Bronchial epithelial cell (primary cell): ENCODE data around the gene PTPN6. TPM values are rescaled to one million over a fixed set of nuclear protein-coding genes. Genes with fewer than 3 reads are reported as not detected.

ENCODE experiments used
- DNase-seq: peaks from one replicate; pipeline ENCODE4 v3.0.0-alpha.2; 2010; ENCODE audit warnings: low read depth
- FAIRE-seq: peaks from 2 replicates; lab custom pipeline; 2011; peaks lifted over from hg19 to GRCh38; lab: Jason Lieb, UNC
- H3K27me3 ChIP-seq: 2 replicates; pipeline ENCODE4 v1.5.1; 2011; ENCODE audit warnings: low read length; ENCODE audit not compliant: control insufficient read depth, insufficient read depth
- H3K36me3 ChIP-seq: 2 replicates; pipeline ENCODE4 v1.5.1; 2011; ENCODE audit warnings: low read length; ENCODE audit not compliant: control insufficient read depth, insufficient read depth
- H3K4me3 ChIP-seq: 2 replicates; pipeline ENCODE4 v1.5.1; 2011; ENCODE audit warnings: mild to moderate bottlenecking, low read depth, low read length, control low read depth
- CTCF ChIP-seq: IDR thresholded peaks from 2 replicates; pipeline ENCODE4 v1.5.1; 2011; ENCODE audit warnings: mild to moderate bottlenecking, moderate library complexity, low read length, control low read depth, inconsistent platforms; ENCODE audit not compliant: insufficient read depth, severe bottlenecking
- total RNA-seq: library from RNA; depleted of rRNA; stranded (reverse); fragments of >200 nt; gene quantifications from 2 replicates; pipeline ENCODE4 v1.2.1, GENCODE V29; 2014

Gene PTPN6
- total RNA-seq, 1 donor from 2014 or later: 12.4 TPM

GRCh38 chr12:6909421-6910145 lies 41.6 kb upstream of the PTPN6 start:
- Histone ChIP-seq H3K27me3 (peaks cover 2% of the 10 kb centered on the region), H3K4me3 (no peak overlapping the region), H3K36me3 (no peaks in the 10 kb centered on the region)
- DNase-seq (no peak), FAIRE-seq (no peak)
- no peak for TF ChIP-seq CTCF

- no peak for TF ChIP-seq CTCF
- FAIRE-seq: no peak
- Histone ChIP-seq H3K4me3 (no peak overlapping the region), H3K27me3 (peaks cover 2% of the 10 kb centered on the region), H3K36me3 (peaks cover 3% of the 10 kb centered on the region)
- DNase-seq: no peak
Observed at GRCh38 chr12:6912164-6912935, 38.8 kb upstream of the PTPN6 start.

GRCh38 chr12:6914246-6914946 lies 36.8 kb upstream of the PTPN6 start, which contains the start of gene ENO2:
TSS of gene ENO2 (plus strand) at chr12:6914580. CDS start at chr12:6915833, 1,253 bp downstream.
- peak within 1 kb of the TSS; percentile 56 for H3K4me3 ChIP-seq
- peaks cover 4% of the 10 kb centered on the region for H3K36me3 ChIP-seq
- peaks cover 2% of the 10 kb centered on the region for H3K27me3 ChIP-seq
- no peak for TF ChIP-seq CTCF
- FAIRE-seq (no peak), DNase-seq (peak; percentile 38)

- H3K27me3 ChIP-seq: peaks cover 2% of the 10 kb centered on the region
- H3K4me3 ChIP-seq: peak overlapping the region; percentile 56
- no peak for FAIRE-seq
- peaks cover 4% of the 10 kb centered on the region for H3K36me3 ChIP-seq
- no peak for TF ChIP-seq CTCF
- no peak for DNase-seq
Observed at GRCh38 chr12:6914947-6915788, 36.0 kb upstream of the PTPN6 start.

- no peak for TF ChIP-seq CTCF
- no peak overlapping the region for H3K4me3 ChIP-seq
Observed at GRCh38 chr12:6915789-6916285, 35.3 kb upstream of the PTPN6 start.

More at GRCh38 chr12:6915789-6916285, 35.3 kb upstream of the PTPN6 start:
- Histone ChIP-seq H3K27me3 (peaks cover 2% of the 10 kb centered on the region), H3K36me3 (peaks cover 4% of the 10 kb centered on the region)
- FAIRE-seq (no peak), DNase-seq (no peak)
